GM12878 (cell line): ENCODE data around the gene CDKL1. TPM values are rescaled to one million over a fixed set of nuclear protein-coding genes. Genes with fewer than 3 reads are reported as not detected.

ENCODE experiments used
- CEBPZ ChIP-seq: fragments of 150-350 bp; IDR thresholded peaks from 2 replicates; pipeline ENCODE4 v1.6.1; 2016; ENCODE audit warnings: low read depth, low read length
- CHD2 ChIP-seq: IDR thresholded peaks from 2 replicates; pipeline ENCODE4 v1.6.1; 2011; ENCODE audit warnings: low read depth, low read length, improper control_type of control experiment, borderline replicate concordance
- ZNF592 ChIP-seq: fragments of 450-650 bp; IDR thresholded peaks from 2 replicates; pipeline ENCODE4 v1.6.1; 2017; ENCODE audit warnings: mild to moderate bottlenecking, moderate library complexity
- polyA plus RNA-seq, 11 experiments: library from polyadenylated mRNA; depleted of rRNA in 4 of 11; unstranded in 6 of 11; stranded (reverse) in 5 of 11; fragments of >200 nt; fragmentation: Nextera tagmentation in 4 of 11; fragmentation: Illumina TruSeq in 1 of 11; extraction: Ambion mirVana in 4 of 11; extraction: Trizol in 1 of 11; gene quantifications; 1 replicate in 1 of 11; 2 replicates in 10 of 11; pipeline versions ENCODE4 v1.2.1 to v1.2.3, GENCODE V29; 2011 to 2016; ENCODE audit warnings: inconsistent platforms in 2 of 11, missing spikeins in 2 of 11, low read depth in 1 of 11
- total RNA-seq, 4 experiments: library from RNA; depleted of rRNA in 3 of 4; stranded (reverse); fragments of >200 nt in 3 of 4; fragmentation: Illumina TruSeq in 1 of 4; extraction: Trizol in 1 of 4; gene quantifications; 2 replicates each; pipeline versions ENCODE4 v1.2.1 to v1.2.3, GENCODE V29; 2013 to 2021

CDKL1 gene
- total and polyA plus RNA-seq, 10 of the 15 experiments (the other 5 are each of a cell fraction or from before 2014, with no cell fraction given): 9.0 to 19.0 (median 11.1) TPM

DNA sequence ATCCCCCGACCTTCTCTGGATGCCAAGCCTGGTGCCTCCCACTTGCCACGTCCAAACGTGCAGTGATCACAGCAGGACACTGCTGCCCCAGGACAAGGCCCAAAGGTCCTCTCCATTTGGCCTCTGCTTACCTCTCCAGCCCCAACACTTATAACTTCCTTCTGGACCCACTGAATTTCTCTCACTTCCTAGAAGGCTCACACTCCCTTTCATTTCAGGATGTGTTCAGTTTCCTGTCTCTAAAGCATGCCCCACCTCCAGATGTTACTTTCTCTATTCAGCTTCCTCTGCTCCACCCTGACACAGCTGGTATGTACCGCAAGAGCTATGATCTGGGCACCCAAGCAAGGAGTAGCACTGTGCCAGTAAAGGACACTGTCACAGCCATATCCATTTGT, 33.0 kb downstream of the CDKL1 start (continued):
- TF ChIP-seq CEBPZ (no peak), CHD2 (no peak), ZNF592 (no peak)
